ENCODE measurements around the gene FGFBP1.

The FGFBP1 gene

DNA sequence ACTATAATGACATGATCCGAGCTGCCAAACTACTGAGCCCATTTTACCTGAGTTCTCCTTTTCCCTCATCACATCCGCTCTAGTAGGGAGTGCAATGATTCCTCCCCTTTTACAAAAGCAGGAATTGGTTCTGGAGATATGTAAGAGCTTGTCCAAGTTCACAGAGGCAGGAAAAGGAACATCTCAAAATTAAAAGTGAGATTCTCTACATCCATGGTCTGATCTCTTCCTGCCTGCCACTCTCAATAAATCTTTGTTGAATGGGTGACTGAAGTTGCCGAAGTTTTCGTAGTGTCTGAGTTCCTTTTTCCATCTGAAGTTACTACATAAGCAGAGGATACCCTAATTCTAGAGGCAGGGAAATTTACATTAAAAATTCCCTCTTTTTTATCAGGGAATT, at the start of gene FGFBP1:
FGFBP1 (minus strand) TSS at position 101 of the 400 bp plus-strand sequence. CDS start 2,108 bp downstream, outside the sequence.
- no peak for DNase-seq

GRCh38 chr4:15988222-15988621, 49.7 kb upstream of the FGFBP1 start:
- DNase-seq: no peak

DNA sequence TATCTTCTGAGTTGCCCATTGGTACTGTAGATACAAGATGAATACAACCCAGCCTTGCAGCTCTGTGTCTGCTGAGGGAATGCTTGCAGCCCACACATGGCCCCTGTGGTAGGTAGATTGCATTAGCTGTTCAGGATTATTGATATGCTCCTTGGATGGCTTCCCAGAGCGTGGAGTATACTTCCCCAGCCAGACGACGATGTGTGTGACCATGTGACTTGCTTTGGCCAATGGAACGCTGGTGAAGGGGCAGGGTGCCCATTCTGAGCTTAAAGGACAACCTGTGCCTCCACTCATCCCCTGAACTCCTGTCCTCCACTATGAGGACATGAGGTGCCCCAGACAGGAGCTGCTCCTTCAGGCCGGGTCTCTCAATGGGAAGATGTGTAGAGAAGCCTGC, 48.4 kb upstream of the FGFBP1 start:
- no peak for DNase-seq

- DNase-seq: no peak
These were observed 45.1 kb upstream of the FGFBP1 start for GRCh38 chr4:15983610-15984009.

DNA sequence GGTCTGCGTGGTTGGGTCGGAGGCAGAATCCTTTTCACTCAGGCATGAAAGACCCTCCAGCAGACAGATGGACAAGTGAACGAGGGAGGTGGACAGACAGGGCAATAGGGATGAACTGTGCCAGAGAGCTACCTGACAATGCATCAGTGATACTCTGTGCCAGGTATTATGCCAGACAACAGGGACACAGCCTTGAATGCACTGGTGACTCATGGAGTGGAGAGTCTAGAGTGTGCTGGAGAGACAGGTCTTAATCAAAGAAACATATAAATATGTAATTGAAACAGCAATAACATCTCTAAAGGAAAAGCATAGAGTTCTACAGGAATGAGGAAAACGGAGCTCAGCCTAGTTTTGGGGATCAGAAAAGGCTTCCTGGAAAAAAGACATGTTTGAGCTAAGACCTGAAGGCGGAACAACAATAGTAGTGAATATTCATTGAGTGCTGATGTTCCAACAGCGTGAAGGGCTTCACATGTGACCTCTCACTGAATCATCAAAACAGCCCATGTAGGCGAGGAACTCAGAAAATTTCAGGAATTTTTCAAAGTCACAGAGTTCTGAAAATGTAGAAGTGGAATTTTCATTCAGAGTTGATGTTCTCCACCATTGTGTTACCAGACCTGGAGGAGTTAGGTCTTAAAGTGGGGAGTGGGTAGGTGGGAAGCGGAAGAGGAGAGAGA, 44.4 kb upstream of the FGFBP1 start:
- no peak for DNase-seq

GRCh38 chr4:15976456-15977447, 38.2 kb upstream of the FGFBP1 start:
- no peak for DNase-seq

- no peak for DNase-seq
These were observed 32.7 kb upstream of the FGFBP1 start for GRCh38 chr4:15971068-15971801.

DNA sequence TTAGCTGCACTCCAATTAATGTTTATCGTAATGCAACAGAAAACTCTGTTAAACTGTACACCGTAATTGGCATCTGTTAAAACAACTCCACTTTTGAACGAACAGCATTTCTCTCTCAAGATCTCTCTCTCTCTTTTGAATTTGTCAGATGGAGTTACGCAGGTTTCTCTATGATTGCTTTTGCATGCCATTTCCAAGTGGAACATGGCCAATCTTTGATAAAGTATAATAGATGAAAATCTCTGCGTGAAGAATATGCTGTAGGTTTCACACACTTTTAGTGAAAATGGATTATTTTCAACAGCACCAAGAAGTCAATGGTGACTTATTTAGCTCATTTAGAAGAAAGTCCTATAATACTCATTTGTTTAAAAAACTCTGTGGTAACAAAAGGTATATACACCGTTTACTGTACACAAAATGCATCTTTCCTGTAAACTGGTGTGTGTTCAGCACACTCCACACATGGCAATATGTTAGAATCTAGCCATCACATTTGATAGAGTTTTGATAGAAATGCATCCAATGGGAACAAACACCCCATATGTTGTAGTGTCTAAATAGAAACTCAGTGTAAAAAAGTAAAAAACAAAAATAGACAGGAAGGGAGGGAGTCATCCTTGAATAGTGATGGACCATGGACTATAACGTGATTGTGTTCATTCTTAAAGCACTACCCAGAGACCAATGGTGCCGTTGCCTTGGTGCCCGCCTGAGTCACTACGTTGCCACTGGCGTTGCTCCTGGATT, 30.2 kb upstream of the FGFBP1 start:
- DNase-seq: no peak

DNA sequence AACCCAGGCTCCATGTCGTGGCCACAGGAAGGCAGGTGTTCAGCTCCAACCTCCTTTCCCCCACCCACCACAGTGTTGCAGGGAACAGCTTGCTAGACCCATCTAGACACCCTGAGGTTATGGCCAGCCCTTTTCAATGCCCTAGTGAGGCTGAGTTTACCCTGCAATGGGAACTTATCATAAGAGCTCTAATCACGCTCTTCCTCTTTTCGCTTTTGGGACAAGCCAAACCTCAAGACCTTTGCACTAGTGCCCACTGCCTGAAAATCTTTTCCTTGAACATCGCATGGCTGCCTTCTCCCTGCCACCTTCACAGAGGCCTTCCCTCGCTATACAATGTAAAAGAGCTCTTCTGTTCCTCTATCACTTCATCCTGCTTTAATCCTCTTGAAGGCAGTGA, 26.8 kb upstream of the FGFBP1 start:
- no peak for DNase-seq

GRCh38 chr4:15964159-15964558, 25.6 kb upstream of the FGFBP1 start:
- DNase-seq: no peak

DNA sequence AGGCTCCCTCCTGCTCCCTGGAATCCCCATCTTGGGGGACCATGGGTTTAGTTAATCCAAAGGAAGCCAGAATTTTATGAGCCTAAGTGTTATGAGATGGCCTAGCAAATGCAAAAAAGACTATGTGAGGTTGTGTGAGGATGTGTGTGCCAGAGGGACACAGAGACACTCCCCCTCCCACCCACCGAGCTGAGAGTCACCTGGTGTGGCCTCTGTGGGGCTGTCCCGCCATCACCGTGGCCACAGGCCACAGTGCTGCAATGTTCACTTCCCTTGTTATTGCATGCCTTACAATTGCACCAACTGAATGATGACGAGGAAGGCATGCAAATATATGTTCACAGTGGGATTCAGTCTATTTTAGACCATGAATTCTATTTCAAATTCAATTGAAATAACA, 25.0 kb upstream of the FGFBP1 start:
- no peak for DNase-seq

GRCh38 chr4:15963001-15963451, 24.5 kb upstream of the FGFBP1 start, which contains the start of gene FGFBP2:
TSS of gene FGFBP2 (minus strand) at chr4:15963175. CDS start at chr4:15963129, 46 bp downstream.
- DNase-seq: no peak

- DNase-seq: no peak
These were observed 23.4 kb upstream of the FGFBP1 start for GRCh38 chr4:15961781-15962510.

- DNase-seq: no peak
These were observed 20.0 kb upstream of the FGFBP1 start for GRCh38 chr4:15958562-15958961.

GRCh38 chr4:15956179-15956850, 17.8 kb upstream of the FGFBP1 start:
- DNase-seq: no peak

GRCh38 chr4:15955670-15956069, 17.1 kb upstream of the FGFBP1 start:
- DNase-seq: no peak

DNA sequence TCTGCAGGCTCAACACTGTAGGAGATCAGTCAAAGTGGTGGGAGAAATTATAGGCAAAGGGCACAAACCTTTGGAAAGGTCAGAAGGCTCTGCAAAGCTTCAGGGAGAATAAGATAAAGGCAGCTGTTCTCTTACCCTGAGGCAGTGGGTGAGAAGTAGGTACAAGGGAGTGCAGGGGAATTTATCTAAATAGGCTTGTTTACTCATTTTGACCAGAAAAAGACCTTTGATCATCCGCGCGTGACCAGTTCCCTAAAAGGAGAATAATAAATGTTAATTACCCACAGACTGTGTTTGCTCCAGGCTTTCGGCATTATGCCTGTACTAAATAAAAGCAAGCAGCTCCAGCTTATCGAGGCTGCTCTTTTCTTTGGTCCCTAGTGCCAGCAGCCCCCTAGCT, 15.1 kb upstream of the FGFBP1 start:
- no peak for DNase-seq

GRCh38 chr4:15951781-15952180, 13.2 kb upstream of the FGFBP1 start:
- no peak for DNase-seq

DNA sequence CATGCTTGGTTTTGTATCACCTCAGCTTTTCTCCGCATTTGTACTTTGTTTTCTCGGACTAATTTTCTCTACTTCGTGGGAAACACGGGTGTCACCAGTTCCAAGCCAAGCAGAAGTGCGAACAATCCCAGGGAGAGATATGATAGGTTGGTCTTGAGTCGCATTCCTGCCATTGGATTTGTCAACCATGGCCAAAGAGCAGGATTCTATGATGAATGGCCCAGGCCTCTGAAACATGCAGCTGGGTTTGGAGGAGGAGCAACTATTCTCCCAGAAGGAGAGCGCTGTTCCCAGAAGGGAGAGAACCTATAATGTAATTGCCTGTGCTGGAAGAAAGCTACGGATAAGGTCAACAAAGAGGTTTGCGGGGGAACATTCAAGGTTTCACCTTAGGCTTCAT, 10.3 kb upstream of the FGFBP1 start:
- DNase-seq: no peak

DNA sequence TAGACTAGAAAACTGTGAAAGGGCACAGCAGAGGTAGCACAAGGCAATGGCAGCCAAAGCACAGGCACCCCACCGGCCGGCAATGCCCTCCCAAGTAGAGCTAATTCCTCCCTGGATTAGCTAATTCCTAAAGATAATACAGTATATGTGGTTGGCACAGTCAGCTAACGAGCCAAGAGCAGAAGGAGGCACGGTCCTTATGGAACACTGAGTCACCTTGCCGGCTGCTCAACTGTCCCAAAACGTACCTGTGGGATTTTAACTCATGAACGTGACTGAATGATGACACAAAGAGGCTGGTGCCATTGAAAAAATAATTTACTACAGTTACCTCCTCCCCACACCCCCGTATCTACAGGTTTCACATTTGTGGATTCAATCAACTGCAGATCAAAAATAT, 9.1 kb upstream of the FGFBP1 start:
- no peak for DNase-seq

DNA sequence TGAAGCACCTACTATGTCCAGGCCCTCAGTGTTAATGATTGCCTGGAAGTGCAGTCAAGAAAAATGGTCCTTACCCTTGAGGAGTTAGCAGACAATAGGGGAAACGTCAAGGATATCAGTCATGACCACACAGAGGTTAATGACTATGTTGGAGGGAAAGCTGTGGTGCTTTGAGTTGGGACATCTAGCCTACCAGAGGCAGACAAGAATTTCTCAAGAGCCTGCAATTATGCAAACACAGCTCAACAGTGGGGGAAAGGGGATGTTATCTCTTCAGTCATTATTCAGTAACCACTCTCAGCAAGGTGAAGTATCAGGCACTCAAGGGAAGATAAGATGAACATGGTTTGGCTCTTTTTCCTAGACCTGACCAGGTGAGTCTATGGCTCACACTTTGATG, 7.0 kb upstream of the FGFBP1 start:
- no peak for DNase-seq
